ENCODE data around the gene NAA60. TPM values are rescaled to one million over a fixed set of nuclear protein-coding genes. Genes with fewer than 3 reads are reported as not detected.
A peak's percentile ranks its signal among the peaks of the same experiment; 100 is the strongest.
"Not testable (repeated sequence)": the region's sequence is repeated elsewhere in the genome, so short reads cannot be mapped to it uniquely, and the experiment has no call there.

The NAA60 gene
- total RNA-seq, 1 donor from 2014 or later: 58.4 TPM

- Histone ChIP-seq H3K4me3 (no peak overlapping the region), H3K36me3 (no peaks in the 10 kb centered on the region), H3K4me1 (peaks cover 15% of the 10 kb centered on the region), H3K9me3 (no peaks in the 10 kb centered on the region), H3K27me3 (no peaks in the 10 kb centered on the region), H3K27ac (no peak overlapping the region)
- no peak for TF ChIP-seq POLR2AphosphoS5 (IDR thresholded peaks at IDR 0.05; ENCODE audit: insufficient read depth in 1 of 2, low read depth in 1 of 2)
- TF ChIP-seq POLR2A (IDR thresholded peaks at IDR 0.05): no peak
- TF ChIP-seq, protein P1, sequence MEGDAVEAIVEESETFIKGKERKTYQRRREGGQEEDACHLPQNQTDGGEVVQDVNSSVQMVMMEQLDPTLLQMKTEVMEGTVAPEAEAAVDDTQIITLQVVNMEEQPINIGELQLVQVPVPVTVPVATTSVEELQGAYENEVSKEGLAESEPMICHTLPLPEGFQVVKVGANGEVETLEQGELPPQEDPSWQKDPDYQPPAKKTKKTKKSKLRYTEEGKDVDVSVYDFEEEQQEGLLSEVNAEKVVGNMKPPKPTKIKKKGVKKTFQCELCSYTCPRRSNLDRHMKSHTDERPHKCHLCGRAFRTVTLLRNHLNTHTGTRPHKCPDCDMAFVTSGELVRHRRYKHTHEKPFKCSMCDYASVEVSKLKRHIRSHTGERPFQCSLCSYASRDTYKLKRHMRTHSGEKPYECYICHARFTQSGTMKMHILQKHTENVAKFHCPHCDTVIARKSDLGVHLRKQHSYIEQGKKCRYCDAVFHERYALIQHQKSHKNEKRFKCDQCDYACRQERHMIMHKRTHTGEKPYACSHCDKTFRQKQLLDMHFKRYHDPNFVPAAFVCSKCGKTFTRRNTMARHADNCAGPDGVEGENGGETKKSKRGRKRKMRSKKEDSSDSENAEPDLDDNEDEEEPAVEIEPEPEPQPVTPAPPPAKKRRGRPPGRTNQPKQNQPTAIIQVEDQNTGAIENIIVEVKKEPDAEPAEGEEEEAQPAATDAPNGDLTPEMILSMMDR (IDR thresholded peaks at IDR 0.05): no peak
- no peak for DNase-seq (ENCODE audit: extremely low spot score in 2 of 2)
- intact Hi-C loops (cut with DNase I): loop anchor here (10.0 kb wide), 1 partner anchor 220 kb away; no protein-coding TSS in a partner anchor
Measured at GRCh38 chr16:3494386-3494973, 51.0 kb downstream of the NAA60 start.

- intact Hi-C loops (cut with DNase I): loop anchor here (10.0 kb wide), 1 partner anchor 220 kb away; no protein-coding TSS in a partner anchor
- H3K27ac ChIP-seq: no peak within 1 kb of the TSS
- peaks cover 19% of the 10 kb centered on the region for H3K4me1 ChIP-seq
- no peaks in the 10 kb centered on the region for H3K27me3 ChIP-seq
- TF ChIP-seq, protein P1 (IDR thresholded peaks at IDR 0.05): no peak
- no peak for TF ChIP-seq POLR2AphosphoS5 (IDR thresholded peaks at IDR 0.05; ENCODE audit: insufficient read depth in 1 of 2, low read depth in 1 of 2)
- no peak for TF ChIP-seq POLR2A (IDR thresholded peaks at IDR 0.05)
- H3K36me3 ChIP-seq: no peaks in the 10 kb centered on the region
- H3K9me3 ChIP-seq: no peaks in the 10 kb centered on the region
- DNase-seq (ENCODE audit: extremely low spot score in 2 of 2): no peak
- no peak within 1 kb of the TSS for H3K4me3 ChIP-seq
Measured at GRCh38 chr16:3495176-3495575, 51.7 kb downstream of the NAA60 start, which contains the start of gene C16orf90. Gene C16orf90 (minus strand): TSS chr16:3495489. CDS start chr16:3495421, 68 bp downstream.

- Histone ChIP-seq H3K4me1 (peaks cover 24% of the 10 kb centered on the region), H3K36me3 (no peaks in the 10 kb centered on the region), H3K27me3 (no peaks in the 10 kb centered on the region), H3K27ac (no peak overlapping the region), H3K9me3 (no peaks in the 10 kb centered on the region), H3K4me3 (no peak overlapping the region)
- TF ChIP-seq, protein P1 (IDR thresholded peaks at IDR 0.05): no peak
- TF ChIP-seq POLR2AphosphoS5 (IDR thresholded peaks at IDR 0.05; ENCODE audit: insufficient read depth in 1 of 2, low read depth in 1 of 2) (no peak), POLR2A (IDR thresholded peaks at IDR 0.05) (no peak)
- intact Hi-C loops (cut with DNase I): loop anchor here (10.0 kb wide), 1 partner anchor 222 kb away; no protein-coding TSS in a partner anchor
- DNase-seq (ENCODE audit: extremely low spot score in 2 of 2): no peak
Measured at GRCh38 chr16:3496386-3496785, 52.9 kb downstream of the NAA60 start.

DNA sequence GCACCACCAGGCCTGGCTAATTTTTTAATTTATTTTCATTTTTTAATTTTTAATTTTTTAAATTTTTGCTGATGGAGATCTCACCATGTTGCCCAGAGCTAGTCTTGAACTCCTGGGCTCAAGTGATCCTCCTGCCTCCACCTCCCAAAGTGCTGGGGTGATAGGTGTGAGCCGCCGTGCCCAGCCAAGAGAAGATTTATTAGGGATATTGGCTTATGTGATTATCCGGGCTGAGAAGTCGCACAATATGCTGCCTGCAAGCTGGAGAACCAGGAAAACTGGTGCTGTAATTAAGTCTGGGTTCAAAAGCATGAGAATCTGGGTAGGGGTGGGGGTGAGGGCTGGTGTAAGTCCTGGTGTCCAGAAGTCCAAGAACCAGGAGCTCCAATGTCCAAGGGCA, 54.3 kb downstream of the NAA60 start:
- Histone ChIP-seq H3K9me3 (no peaks in the 10 kb centered on the region), H3K4me3 (no peak overlapping the region), H3K27ac (no peak overlapping the region), H3K4me1 (peaks cover 33% of the 10 kb centered on the region), H3K27me3 (no peaks in the 10 kb centered on the region), H3K36me3 (no peaks in the 10 kb centered on the region)
- no peak for DNase-seq (ENCODE audit: extremely low spot score in 2 of 2)
- intact Hi-C loops (cut with DNase I): loop anchor here (10.0 kb wide), 1 partner anchor 223 kb away; no protein-coding TSS in a partner anchor
- TF ChIP-seq, protein P1 (IDR thresholded peaks at IDR 0.05): no peak
- TF ChIP-seq POLR2AphosphoS5 (IDR thresholded peaks at IDR 0.05; ENCODE audit: insufficient read depth in 1 of 2, low read depth in 1 of 2) (no peak), POLR2A (IDR thresholded peaks at IDR 0.05) (no peak)

GRCh38 chr16:3498988-3499387, 55.5 kb downstream of the NAA60 start:
- no peaks in the 10 kb centered on the region for H3K36me3 ChIP-seq
- no peaks in the 10 kb centered on the region for H3K27me3 ChIP-seq
- H3K4me3 ChIP-seq: no peak overlapping the region
- TF ChIP-seq, protein P1 (IDR thresholded peaks at IDR 0.05): no peak
- TF ChIP-seq POLR2A (IDR thresholded peaks at IDR 0.05): no peak
- no peak for TF ChIP-seq POLR2AphosphoS5 (IDR thresholded peaks at IDR 0.05; ENCODE audit: insufficient read depth in 1 of 2, low read depth in 1 of 2)
- H3K4me1 ChIP-seq: peaks cover 26% of the 10 kb centered on the region
- H3K9me3 ChIP-seq: no peaks in the 10 kb centered on the region
- intact Hi-C loops (cut with DNase I): loop anchor here (10.0 kb wide), 1 partner anchor 224 kb away; no protein-coding TSS in a partner anchor
- H3K27ac ChIP-seq: no peak overlapping the region
- DNase-seq (ENCODE audit: extremely low spot score in 2 of 2): no peak

DNA sequence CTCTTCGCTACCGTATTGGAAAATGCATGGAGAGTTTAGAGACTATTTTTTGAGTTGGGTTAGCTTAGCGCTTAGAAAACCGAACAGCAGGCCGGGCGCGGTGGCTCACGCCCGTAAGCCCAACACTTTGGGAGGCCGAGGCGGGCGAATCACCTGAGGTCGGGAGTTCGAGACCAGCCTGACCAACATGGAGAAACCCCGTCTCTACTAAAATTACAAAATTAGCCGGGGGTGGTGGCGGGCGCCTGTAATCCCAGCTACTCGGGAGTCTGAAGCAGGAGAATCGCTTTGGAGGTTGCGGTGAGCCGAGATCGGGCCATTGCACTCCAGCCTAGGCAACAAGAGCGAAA, 57.9 kb downstream of the NAA60 start:
- intact Hi-C loops (cut with DNase I); H3K36me3 ChIP-seq; DNase-seq (ENCODE audit: extremely low spot score in 2 of 2); H3K9me3 ChIP-seq; H3K27me3 ChIP-seq: not testable (repeated sequence)
- Histone ChIP-seq H3K4me3 (peak overlapping the region; percentile 64 to 66), H3K27ac (peak overlapping the region; percentile 34), H3K4me1 (peaks cover 26% of the 10 kb centered on the region)

All from vagina (tissue), 2 donors.